Suprapubic skin (tissue), 3 donors: ENCODE results near the gene ARHGAP10.

ENCODE experiments used
- CTCF ChIP-seq, 2 donors: fragments of 200-600 bp in 1 of 2; fragments of 450-650 bp in 1 of 2; sonication (generic) in 1 of 2; IDR thresholded peaks; one replicate each; pipeline ENCODE4 v1.5.1; 2016 to 2019; ENCODE audit warnings: antibody characterized with exemption in 2 of 2, mild to moderate bottlenecking in 1 of 2, moderate library complexity in 1 of 2
- POLR2A ChIP-seq, 2 donors: fragments of 450-650 bp; IDR thresholded peaks; one replicate each; pipeline ENCODE4 v1.6.1; 2017; ENCODE audit warnings: antibody characterized with exemption in 2 of 2, mild to moderate bottlenecking in 2 of 2, moderate library complexity in 2 of 2

- TF ChIP-seq POLR2A (IDR thresholded peaks at IDR 0.05) (no peak), CTCF (IDR thresholded peaks at IDR 0.05) (no peak)
Observed at GRCh38 chr4:147772459-147772969, 40.6 kb downstream of the ARHGAP10 start.
